Measurements from ENCODE around the gene SMAD5.

DNA sequence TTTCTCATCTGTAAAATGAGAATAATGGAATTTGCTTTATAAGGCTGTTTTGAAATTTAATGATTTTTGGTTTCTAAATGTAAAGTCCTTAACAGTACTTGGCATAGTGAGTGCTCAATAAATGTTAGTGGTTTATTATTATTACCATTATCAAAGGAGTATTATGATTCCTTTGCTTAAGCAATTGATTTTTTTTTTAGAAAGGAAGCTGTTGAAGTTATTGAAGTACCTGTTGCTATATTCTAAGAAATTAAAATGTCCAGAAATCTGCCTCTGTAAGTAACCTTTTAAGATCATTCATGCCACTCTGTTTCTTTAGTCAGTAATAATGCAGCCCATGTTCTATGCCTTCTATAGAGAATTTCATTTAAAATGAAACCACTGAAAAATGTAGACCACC lies 15.0 kb downstream of the SMAD5 start:
- TF ChIP-seq, protein P1, sequence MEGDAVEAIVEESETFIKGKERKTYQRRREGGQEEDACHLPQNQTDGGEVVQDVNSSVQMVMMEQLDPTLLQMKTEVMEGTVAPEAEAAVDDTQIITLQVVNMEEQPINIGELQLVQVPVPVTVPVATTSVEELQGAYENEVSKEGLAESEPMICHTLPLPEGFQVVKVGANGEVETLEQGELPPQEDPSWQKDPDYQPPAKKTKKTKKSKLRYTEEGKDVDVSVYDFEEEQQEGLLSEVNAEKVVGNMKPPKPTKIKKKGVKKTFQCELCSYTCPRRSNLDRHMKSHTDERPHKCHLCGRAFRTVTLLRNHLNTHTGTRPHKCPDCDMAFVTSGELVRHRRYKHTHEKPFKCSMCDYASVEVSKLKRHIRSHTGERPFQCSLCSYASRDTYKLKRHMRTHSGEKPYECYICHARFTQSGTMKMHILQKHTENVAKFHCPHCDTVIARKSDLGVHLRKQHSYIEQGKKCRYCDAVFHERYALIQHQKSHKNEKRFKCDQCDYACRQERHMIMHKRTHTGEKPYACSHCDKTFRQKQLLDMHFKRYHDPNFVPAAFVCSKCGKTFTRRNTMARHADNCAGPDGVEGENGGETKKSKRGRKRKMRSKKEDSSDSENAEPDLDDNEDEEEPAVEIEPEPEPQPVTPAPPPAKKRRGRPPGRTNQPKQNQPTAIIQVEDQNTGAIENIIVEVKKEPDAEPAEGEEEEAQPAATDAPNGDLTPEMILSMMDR (IDR thresholded peaks at IDR 0.05), result no peak
- TF ChIP-seq POLR2A (IDR thresholded peaks at IDR 0.05), result no peak
